ENCODE measurements around the gene NRXN3.

Gene NRXN3

GRCh38 chr14:79708426-79709388, 1538.5 kb downstream of the NRXN3 start:
- Histone ChIP-seq H3K4me1 (ENCODE audit: control insufficient read depth in 5 of 5, insufficient read depth in 5 of 5, low read length in 5 of 5) (no peaks in the 10 kb centered on the region), H3K9me3 (ENCODE audit: control insufficient read depth in 5 of 5, low read length in 5 of 5) (no peaks in the 10 kb centered on the region), H3K4me3 (ENCODE audit: low read depth in 1 of 5, low read length in 5 of 5) (no peak overlapping the region), H3K36me3 (ENCODE audit: control insufficient read depth in 5 of 5, insufficient read depth in 5 of 5, low read length in 5 of 5) (no peaks in the 10 kb centered on the region), H3K27me3 (ENCODE audit: control insufficient read depth in 5 of 5, insufficient read depth in 4 of 5, low read length in 5 of 5) (no peaks in the 10 kb centered on the region), H3K9ac (ENCODE audit: low read length in 5 of 5) (no peak overlapping the region), H3K27ac (ENCODE audit: low read depth, low read length) (no peak overlapping the region)

- no peak overlapping the region for H3K4me3 ChIP-seq (ENCODE audit: low read depth in 1 of 5, low read length in 5 of 5)
- no peak overlapping the region for H3K9ac ChIP-seq (ENCODE audit: low read length in 5 of 5)
- H3K27me3 ChIP-seq (ENCODE audit: control insufficient read depth in 5 of 5, insufficient read depth in 4 of 5, low read length in 5 of 5): no peaks in the 10 kb centered on the region
- no peaks in the 10 kb centered on the region for H3K4me1 ChIP-seq (ENCODE audit: control insufficient read depth in 5 of 5, insufficient read depth in 5 of 5, low read length in 5 of 5)
- H3K27ac ChIP-seq (ENCODE audit: low read depth, low read length): no peak overlapping the region
- H3K36me3 ChIP-seq (ENCODE audit: control insufficient read depth in 5 of 5, insufficient read depth in 5 of 5, low read length in 5 of 5): no peaks in the 10 kb centered on the region
- no peaks in the 10 kb centered on the region for H3K9me3 ChIP-seq (ENCODE audit: control insufficient read depth in 5 of 5, low read length in 5 of 5)
These were observed 1539.4 kb downstream of the NRXN3 start for GRCh38 chr14:79709573-79709972.

GRCh38 chr14:79712302-79712950, 1542.3 kb downstream of the NRXN3 start:
- H3K9ac ChIP-seq (ENCODE audit: low read length in 5 of 5): no peak overlapping the region
- no peaks in the 10 kb centered on the region for H3K36me3 ChIP-seq (ENCODE audit: control insufficient read depth in 5 of 5, insufficient read depth in 5 of 5, low read length in 5 of 5)
- H3K4me1 ChIP-seq (ENCODE audit: control insufficient read depth in 5 of 5, insufficient read depth in 5 of 5, low read length in 5 of 5): no peaks in the 10 kb centered on the region
- no peak overlapping the region for H3K27ac ChIP-seq (ENCODE audit: low read depth, low read length)
- H3K27me3 ChIP-seq (ENCODE audit: control insufficient read depth in 5 of 5, insufficient read depth in 4 of 5, low read length in 5 of 5): no peaks in the 10 kb centered on the region
- no peaks in the 10 kb centered on the region for H3K9me3 ChIP-seq (ENCODE audit: control insufficient read depth in 5 of 5, low read length in 5 of 5)
- no peak overlapping the region for H3K4me3 ChIP-seq (ENCODE audit: low read depth in 1 of 5, low read length in 5 of 5)

- no peaks in the 10 kb centered on the region for H3K9me3 ChIP-seq (ENCODE audit: control insufficient read depth in 5 of 5, low read length in 5 of 5)
- no peaks in the 10 kb centered on the region for H3K36me3 ChIP-seq (ENCODE audit: control insufficient read depth in 5 of 5, insufficient read depth in 5 of 5, low read length in 5 of 5)
- no peak overlapping the region for H3K9ac ChIP-seq (ENCODE audit: low read length in 5 of 5)
- no peak overlapping the region for H3K4me3 ChIP-seq (ENCODE audit: low read depth in 1 of 5, low read length in 5 of 5)
- H3K27me3 ChIP-seq (ENCODE audit: control insufficient read depth in 5 of 5, insufficient read depth in 4 of 5, low read length in 5 of 5): no peaks in the 10 kb centered on the region
- no peak overlapping the region for H3K27ac ChIP-seq (ENCODE audit: low read depth, low read length)
- H3K4me1 ChIP-seq (ENCODE audit: control insufficient read depth in 5 of 5, insufficient read depth in 5 of 5, low read length in 5 of 5): no peaks in the 10 kb centered on the region
These were observed 1551.4 kb downstream of the NRXN3 start for GRCh38 chr14:79721399-79722084.

GRCh38 chr14:79724934-79725717, 1555.0 kb downstream of the NRXN3 start:
- H3K4me3 ChIP-seq (ENCODE audit: low read depth in 1 of 5, low read length in 5 of 5): no peak overlapping the region
- H3K4me1 ChIP-seq (ENCODE audit: control insufficient read depth in 5 of 5, insufficient read depth in 5 of 5, low read length in 5 of 5): no peaks in the 10 kb centered on the region
- no peaks in the 10 kb centered on the region for H3K9me3 ChIP-seq (ENCODE audit: control insufficient read depth in 5 of 5, low read length in 5 of 5)
- H3K9ac ChIP-seq (ENCODE audit: low read length in 5 of 5): no peak overlapping the region
- no peak overlapping the region for H3K27ac ChIP-seq (ENCODE audit: low read depth, low read length)
- no peaks in the 10 kb centered on the region for H3K27me3 ChIP-seq (ENCODE audit: control insufficient read depth in 5 of 5, insufficient read depth in 4 of 5, low read length in 5 of 5)
- H3K36me3 ChIP-seq (ENCODE audit: control insufficient read depth in 5 of 5, insufficient read depth in 5 of 5, low read length in 5 of 5): no peaks in the 10 kb centered on the region

GRCh38 chr14:79727900-79728299, 1557.7 kb downstream of the NRXN3 start:
- Histone ChIP-seq H3K9ac (ENCODE audit: low read length in 5 of 5) (no peak overlapping the region), H3K27ac (ENCODE audit: low read depth, low read length) (no peak overlapping the region), H3K9me3 (ENCODE audit: control insufficient read depth in 5 of 5, low read length in 5 of 5) (no peaks in the 10 kb centered on the region), H3K27me3 (ENCODE audit: control insufficient read depth in 5 of 5, insufficient read depth in 4 of 5, low read length in 5 of 5) (no peaks in the 10 kb centered on the region), H3K4me3 (ENCODE audit: low read depth in 1 of 5, low read length in 5 of 5) (no peak overlapping the region), H3K4me1 (ENCODE audit: control insufficient read depth in 5 of 5, insufficient read depth in 5 of 5, low read length in 5 of 5) (no peaks in the 10 kb centered on the region), H3K36me3 (ENCODE audit: control insufficient read depth in 5 of 5, insufficient read depth in 5 of 5, low read length in 5 of 5) (no peaks in the 10 kb centered on the region)

GRCh38 chr14:79728331-79728730, 1558.2 kb downstream of the NRXN3 start:
- Histone ChIP-seq H3K36me3 (ENCODE audit: control insufficient read depth in 5 of 5, insufficient read depth in 5 of 5, low read length in 5 of 5) (no peaks in the 10 kb centered on the region), H3K9me3 (ENCODE audit: control insufficient read depth in 5 of 5, low read length in 5 of 5) (no peaks in the 10 kb centered on the region), H3K9ac (ENCODE audit: low read length in 5 of 5) (no peak overlapping the region), H3K4me1 (ENCODE audit: control insufficient read depth in 5 of 5, insufficient read depth in 5 of 5, low read length in 5 of 5) (no peaks in the 10 kb centered on the region), H3K27me3 (ENCODE audit: control insufficient read depth in 5 of 5, insufficient read depth in 4 of 5, low read length in 5 of 5) (no peaks in the 10 kb centered on the region), H3K27ac (ENCODE audit: low read depth, low read length) (no peak overlapping the region), H3K4me3 (ENCODE audit: low read depth in 1 of 5, low read length in 5 of 5) (no peak overlapping the region)

- no peaks in the 10 kb centered on the region for H3K36me3 ChIP-seq (ENCODE audit: control insufficient read depth in 5 of 5, insufficient read depth in 5 of 5, low read length in 5 of 5)
- no peaks in the 10 kb centered on the region for H3K9me3 ChIP-seq (ENCODE audit: control insufficient read depth in 5 of 5, low read length in 5 of 5)
- H3K4me1 ChIP-seq (ENCODE audit: control insufficient read depth in 5 of 5, insufficient read depth in 5 of 5, low read length in 5 of 5): peaks cover 0 to 5% (median 0%) of the 10 kb centered on the region in 5 donors
- H3K27ac ChIP-seq (ENCODE audit: low read depth, low read length): no peak overlapping the region
- no peaks in the 10 kb centered on the region for H3K27me3 ChIP-seq (ENCODE audit: control insufficient read depth in 5 of 5, insufficient read depth in 4 of 5, low read length in 5 of 5)
- H3K9ac ChIP-seq (ENCODE audit: low read length in 5 of 5): no peak overlapping the region
- H3K4me3 ChIP-seq (ENCODE audit: low read depth in 1 of 5, low read length in 5 of 5): no peak overlapping the region
These were observed 1559.6 kb downstream of the NRXN3 start for GRCh38 chr14:79729731-79730130.

GRCh38 chr14:79730196-79730595, 1560.0 kb downstream of the NRXN3 start:
- H3K4me3 ChIP-seq (ENCODE audit: low read depth in 1 of 5, low read length in 5 of 5): no peak overlapping the region
- no peaks in the 10 kb centered on the region for H3K36me3 ChIP-seq (ENCODE audit: control insufficient read depth in 5 of 5, insufficient read depth in 5 of 5, low read length in 5 of 5)
- H3K9me3 ChIP-seq (ENCODE audit: control insufficient read depth in 5 of 5, low read length in 5 of 5): no peaks in the 10 kb centered on the region
- no peak overlapping the region for H3K9ac ChIP-seq (ENCODE audit: low read length in 5 of 5)
- peaks cover 0 to 10% (median 0%) of the 10 kb centered on the region in 5 donors for H3K4me1 ChIP-seq (ENCODE audit: control insufficient read depth in 5 of 5, insufficient read depth in 5 of 5, low read length in 5 of 5)
- H3K27ac ChIP-seq (ENCODE audit: low read depth, low read length): no peak overlapping the region
- no peaks in the 10 kb centered on the region for H3K27me3 ChIP-seq (ENCODE audit: control insufficient read depth in 5 of 5, insufficient read depth in 4 of 5, low read length in 5 of 5)
